T-helper 1 cell treated with Interleukin-12 subunit alpha and Interleukin-12 subunit beta and Interleukin-4 antibody, amounts not matched to agents 30 μg/mL and 1 μg/mL, for 36 hours (primary cell): ENCODE data around the gene LKAAEAR1.

Source experiments
- H3K27ac Mint-ChIP-seq: one replicate; pipeline ENCODE4 v1.8.0; 2021; ENCODE audit warnings: mild to moderate bottlenecking, mixed read lengths
- H3K27me3 Mint-ChIP-seq: one replicate; pipeline ENCODE4 v1.8.0; 2021; ENCODE audit warnings: low read depth, mixed read lengths
- H3K36me3 Mint-ChIP-seq: one replicate; pipeline ENCODE4 v1.8.0; 2021; ENCODE audit warnings: low read depth, mixed read lengths
- H3K4me1 Mint-ChIP-seq: one replicate; pipeline ENCODE4 v1.8.0; 2021; ENCODE audit warnings: low read depth, mixed read lengths
- H3K4me3 Mint-ChIP-seq: one replicate; pipeline ENCODE4 v1.8.0; 2021; ENCODE audit warnings: mild to moderate bottlenecking, moderate library complexity, mixed read lengths
- H3K9me3 Mint-ChIP-seq: one replicate; pipeline ENCODE4 v1.8.0; 2021; ENCODE audit warnings: mixed read lengths

Gene LKAAEAR1

GRCh38 chr20:64115171-64115911 is 31.1 kb upstream of the LKAAEAR1 start:
- no peaks in the 10 kb centered on the region for H3K36me3 Mint-ChIP-seq
- H3K9me3 Mint-ChIP-seq, result no peaks in the 10 kb centered on the region
- no peak overlapping the region for H3K27ac Mint-ChIP-seq
- H3K4me3 Mint-ChIP-seq, result no peak overlapping the region
- peaks cover 7% of the 10 kb centered on the region for H3K4me1 Mint-ChIP-seq
- no peaks in the 10 kb centered on the region for H3K27me3 Mint-ChIP-seq

GRCh38 chr20:64114356-64114971 is 30.3 kb upstream of the LKAAEAR1 start:
- Mint-ChIP-seq H3K4me3 (no peak overlapping the region), H3K27ac (no peak overlapping the region), H3K9me3 (no peaks in the 10 kb centered on the region), H3K36me3 (no peaks in the 10 kb centered on the region), H3K4me1 (no peaks in the 10 kb centered on the region), H3K27me3 (no peaks in the 10 kb centered on the region)

GRCh38 chr20:64113796-64114355 is 29.7 kb upstream of the LKAAEAR1 start:
- no peaks in the 10 kb centered on the region for H3K4me1 Mint-ChIP-seq
- H3K9me3 Mint-ChIP-seq, result no peaks in the 10 kb centered on the region
- no peak overlapping the region for H3K4me3 Mint-ChIP-seq
- H3K36me3 Mint-ChIP-seq, result no peaks in the 10 kb centered on the region
- no peak overlapping the region for H3K27ac Mint-ChIP-seq
- no peaks in the 10 kb centered on the region for H3K27me3 Mint-ChIP-seq

GRCh38 chr20:64113444-64113775 is 29.2 kb upstream of the LKAAEAR1 start:
- Mint-ChIP-seq H3K27me3 (no peaks in the 10 kb centered on the region), H3K4me3 (no peak overlapping the region), H3K36me3 (no peaks in the 10 kb centered on the region), H3K4me1 (no peaks in the 10 kb centered on the region), H3K9me3 (no peaks in the 10 kb centered on the region), H3K27ac (no peak overlapping the region)

DNA sequence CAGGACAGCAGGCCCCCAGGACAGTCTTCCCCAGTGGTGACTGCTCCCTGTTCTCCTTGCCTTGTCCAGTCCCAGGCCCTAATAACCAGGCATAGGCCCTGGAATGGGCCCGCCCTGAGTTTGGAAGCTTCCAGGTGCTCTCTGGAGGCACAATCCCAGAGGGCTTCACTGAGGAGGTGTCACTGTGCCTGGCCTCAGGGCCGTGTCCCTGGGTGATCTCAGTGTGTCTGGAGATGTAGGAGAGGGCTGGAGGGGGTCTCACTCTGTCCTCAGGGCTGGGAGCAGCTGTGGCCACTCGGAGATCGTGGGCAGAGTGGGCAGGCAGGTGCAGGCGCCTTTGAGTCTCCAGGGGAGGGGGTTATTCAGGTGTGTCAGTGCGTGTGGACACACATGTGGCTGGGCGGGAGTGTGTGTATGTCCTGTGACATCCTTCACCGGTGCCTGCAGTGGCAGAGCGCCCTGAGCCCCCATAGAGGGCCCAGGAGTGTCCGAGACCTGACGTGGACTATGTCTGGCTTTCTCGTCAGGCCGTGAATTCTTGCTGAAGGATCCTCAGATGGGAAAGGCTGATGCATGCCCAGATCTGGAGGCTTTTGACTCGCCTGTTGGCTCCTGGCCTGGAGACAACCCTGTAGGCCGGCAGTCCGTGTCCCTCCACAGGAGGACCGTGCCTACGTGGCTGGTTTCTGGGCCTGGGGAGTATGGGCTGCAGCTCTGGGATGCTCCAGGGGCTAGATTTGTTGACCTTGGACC is 28.7 kb upstream of the LKAAEAR1 start:
- no peak overlapping the region for H3K4me3 Mint-ChIP-seq
- H3K27ac Mint-ChIP-seq, result no peak overlapping the region

GRCh38 chr20:64111841-64112641 is 27.8 kb upstream of the LKAAEAR1 start:
- H3K36me3 Mint-ChIP-seq, result no peaks in the 10 kb centered on the region
- no peaks in the 10 kb centered on the region for H3K4me1 Mint-ChIP-seq
- no peaks in the 10 kb centered on the region for H3K9me3 Mint-ChIP-seq
- no peaks in the 10 kb centered on the region for H3K27me3 Mint-ChIP-seq
- no peak overlapping the region for H3K4me3 Mint-ChIP-seq
- no peak overlapping the region for H3K27ac Mint-ChIP-seq

More for the DNA sequence above, 28.7 kb upstream of the LKAAEAR1 start:
- no peaks in the 10 kb centered on the region for H3K27me3 Mint-ChIP-seq
- no peaks in the 10 kb centered on the region for H3K9me3 Mint-ChIP-seq
- no peaks in the 10 kb centered on the region for H3K4me1 Mint-ChIP-seq
- H3K36me3 Mint-ChIP-seq, result no peaks in the 10 kb centered on the region

DNA sequence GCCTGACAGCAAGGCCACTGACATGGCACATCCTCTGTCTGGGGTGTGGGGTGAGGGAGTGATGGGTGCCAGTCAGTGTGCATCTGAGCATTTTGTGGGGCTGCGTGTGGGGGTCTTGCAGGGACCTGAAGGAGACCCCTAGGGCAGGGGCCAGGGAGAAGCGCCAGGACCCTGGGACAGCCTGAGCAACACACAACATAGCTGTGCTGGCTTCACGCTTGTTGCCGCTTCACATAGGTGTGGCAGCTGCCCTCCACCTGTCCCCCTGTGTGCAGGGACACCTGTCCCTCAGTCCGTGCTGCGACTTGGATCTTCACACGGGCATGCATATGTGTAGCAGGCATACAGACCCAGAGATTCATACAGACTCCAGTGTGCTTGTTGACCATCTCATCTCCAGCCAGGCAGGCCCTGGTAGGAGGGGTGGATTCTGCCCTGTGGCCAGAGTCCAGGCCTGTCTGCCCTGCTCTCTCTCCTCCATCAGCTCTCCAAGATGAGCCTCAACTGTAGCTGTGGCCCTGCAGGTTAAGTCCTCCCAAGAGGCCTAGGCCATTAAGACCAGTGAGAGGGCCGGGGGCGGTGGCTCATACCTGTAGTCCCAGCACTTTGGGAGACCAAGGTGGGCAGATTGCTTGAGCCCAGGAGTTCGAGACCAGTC is 26.3 kb upstream of the LKAAEAR1 start:
- Mint-ChIP-seq H3K4me1 (no peaks in the 10 kb centered on the region), H3K9me3 (no peaks in the 10 kb centered on the region), H3K27ac (no peak overlapping the region), H3K36me3 (no peaks in the 10 kb centered on the region), H3K27me3 (no peaks in the 10 kb centered on the region), H3K4me3 (no peak overlapping the region)

DNA sequence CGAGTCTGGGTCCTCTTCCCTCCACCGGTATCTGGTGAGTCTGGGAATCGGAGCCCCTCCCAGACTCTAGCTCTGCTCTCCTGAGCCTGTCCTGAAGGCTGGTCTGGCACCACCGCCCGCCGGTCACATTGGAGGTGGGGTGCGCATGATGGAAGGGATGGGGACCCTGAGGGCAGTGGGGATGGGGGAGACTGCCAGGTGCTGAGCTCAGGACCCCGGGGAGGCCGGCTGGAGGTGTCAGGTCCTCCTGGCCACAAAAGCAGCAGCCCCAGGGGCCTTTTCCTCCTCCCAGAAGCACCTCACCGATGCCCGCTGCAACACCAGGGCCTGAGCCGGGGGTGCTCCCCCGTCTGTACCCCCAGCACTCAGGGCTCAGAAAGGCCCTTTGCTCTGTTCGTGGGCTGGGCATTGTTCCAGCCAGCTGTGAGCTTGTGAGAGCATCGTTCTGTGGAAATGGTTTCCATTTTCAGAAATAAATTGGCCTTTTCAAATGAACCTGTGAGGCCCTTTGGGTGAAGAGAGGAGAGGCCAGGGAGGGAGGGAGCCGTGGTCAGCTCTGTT is 25.7 kb upstream of the LKAAEAR1 start:
- no peaks in the 10 kb centered on the region for H3K9me3 Mint-ChIP-seq
- H3K36me3 Mint-ChIP-seq, result no peaks in the 10 kb centered on the region
- no peaks in the 10 kb centered on the region for H3K27me3 Mint-ChIP-seq
- H3K4me3 Mint-ChIP-seq, result no peak overlapping the region
- no peak overlapping the region for H3K27ac Mint-ChIP-seq
- no peaks in the 10 kb centered on the region for H3K4me1 Mint-ChIP-seq

DNA sequence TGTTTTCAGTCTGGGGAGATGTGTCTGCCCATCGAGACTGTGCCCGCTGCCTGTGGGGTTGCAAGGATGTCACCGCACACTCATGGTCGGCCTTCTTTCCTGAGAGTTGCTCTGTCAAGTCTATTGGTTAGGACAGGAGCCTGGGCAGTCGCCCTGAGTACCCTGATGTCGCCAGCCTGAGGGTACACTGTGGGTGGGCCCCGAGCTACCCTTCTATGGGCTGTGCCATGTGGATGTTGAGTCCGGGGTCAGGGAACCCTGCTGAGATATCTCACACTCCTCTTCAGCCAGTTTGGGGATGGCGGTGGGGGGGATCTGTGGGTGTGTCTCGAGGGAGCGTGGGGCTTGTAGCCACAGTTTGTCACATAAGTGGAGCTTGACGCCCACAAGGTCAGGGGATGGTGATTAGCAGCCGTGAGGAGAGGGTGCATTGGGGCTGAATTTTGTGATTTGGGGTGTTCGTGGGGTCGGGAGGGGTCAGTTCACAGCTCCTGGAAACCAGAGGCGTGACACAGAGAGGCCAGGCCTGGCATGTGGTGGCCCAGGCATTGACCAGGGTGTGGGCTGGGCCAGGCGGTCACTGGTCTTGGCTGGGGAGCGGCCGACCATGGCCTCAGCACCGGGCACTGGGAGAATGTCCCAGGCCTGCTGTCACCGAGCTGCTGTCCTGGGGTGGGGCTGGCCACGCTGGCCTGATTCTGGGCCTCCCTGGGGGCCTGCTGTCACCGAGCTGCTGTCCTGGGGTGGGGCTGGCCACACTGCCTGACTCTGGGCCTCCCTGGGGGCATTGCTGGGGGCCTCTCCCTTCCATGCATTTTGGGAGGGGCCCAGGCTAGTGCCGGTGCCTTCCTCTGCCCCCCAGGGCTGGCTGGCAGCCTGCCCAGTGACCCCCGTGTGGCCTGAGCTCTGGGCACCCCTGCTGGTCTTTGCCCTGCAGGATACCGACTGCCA is 24.8 kb upstream of the LKAAEAR1 start:
- no peak overlapping the region for H3K27ac Mint-ChIP-seq
- H3K9me3 Mint-ChIP-seq, result no peaks in the 10 kb centered on the region
- no peak overlapping the region for H3K4me3 Mint-ChIP-seq
- H3K27me3 Mint-ChIP-seq, result no peaks in the 10 kb centered on the region
- H3K4me1 Mint-ChIP-seq, result no peaks in the 10 kb centered on the region
- H3K36me3 Mint-ChIP-seq, result no peaks in the 10 kb centered on the region

GRCh38 chr20:64107736-64108457 is 23.7 kb upstream of the LKAAEAR1 start:
- no peak overlapping the region for H3K27ac Mint-ChIP-seq
- H3K9me3 Mint-ChIP-seq, result no peaks in the 10 kb centered on the region
- no peak overlapping the region for H3K4me3 Mint-ChIP-seq
- H3K27me3 Mint-ChIP-seq, result peaks cover 10% of the 10 kb centered on the region
- no peaks in the 10 kb centered on the region for H3K36me3 Mint-ChIP-seq
- H3K4me1 Mint-ChIP-seq, result no peaks in the 10 kb centered on the region

GRCh38 chr20:64106981-64107735 is 23.0 kb upstream of the LKAAEAR1 start, which contains the start of gene NPBWR2:
Gene NPBWR2 (minus strand): TSS chr20:64107565. CDS start chr20:64106831, 734 bp downstream.
- Mint-ChIP-seq H3K27ac (no peak within 1 kb of the TSS), H3K27me3 (peaks cover 14% of the 10 kb centered on the region), H3K9me3 (no peaks in the 10 kb centered on the region), H3K4me3 (no peak within 1 kb of the TSS), H3K4me1 (peaks cover 2% of the 10 kb centered on the region), H3K36me3 (no peaks in the 10 kb centered on the region)
